Sigmoid colon (tissue), 7 donors: ENCODE data around the gene RFNG. TPM values are rescaled to one million over a fixed set of nuclear protein-coding genes. Genes with fewer than 3 reads are reported as not detected.
A peak's percentile ranks its signal among the peaks of the same experiment; 100 is the strongest.

Experiments
- DNase-seq: peaks from one replicate; pipeline ENCODE4 v3.0.0-alpha.2; 2019
- H3K27ac ChIP-seq, 4 donors: fragments of 200-600 bp; sonication (generic); one replicate each; pipeline ENCODE4 v1.5.1; 2016 to 2019; ENCODE audit warnings: mild to moderate bottlenecking in 1 of 4
- H3K27me3 ChIP-seq, 3 donors: fragments of 200-600 bp; sonication (generic); one replicate each; pipeline ENCODE4 v1.5.1; 2019; ENCODE audit warnings: mild to moderate bottlenecking in 1 of 3
- H3K36me3 ChIP-seq, 4 donors: fragments of 200-600 bp; sonication (generic); one replicate each; pipeline ENCODE4 v1.5.1; 2016 to 2019
- H3K4me1 ChIP-seq, 4 donors: fragments of 200-600 bp; sonication (generic); one replicate each; pipeline ENCODE4 v1.5.1; 2017 to 2019
- H3K4me3 ChIP-seq, 4 donors: fragments of 200-600 bp; sonication (generic); one replicate each; pipeline ENCODE4 v1.5.1; 2017 to 2019; ENCODE audit warnings: mild to moderate bottlenecking in 2 of 4, moderate library complexity in 1 of 4
- H3K9me3 ChIP-seq, 4 donors: fragments of 200-600 bp in 3 of 4; sonication (generic) in 3 of 4; one replicate each; pipeline versions ENCODE4 v1.5.1 to v1.6.1; 2013 to 2019
- CTCF ChIP-seq, 4 experiments: fragments of 450-650 bp in 3 of 4; fragments of 200-600 bp in 1 of 4; IDR thresholded peaks; one replicate each; pipeline ENCODE4 v1.5.1; 2016 to 2019; ENCODE audit warnings: antibody characterized with exemption in 4 of 4, mild to moderate bottlenecking in 3 of 4, moderate library complexity in 2 of 4
- EP300 ChIP-seq, 4 donors: sonication (generic); formaldehyde crosslinking; IDR thresholded peaks; one replicate each; pipeline ENCODE4 v1.6.1; 2017; ENCODE audit warnings: antibody characterized with exemption in 4 of 4
- POLR2A ChIP-seq, 2 donors: fragments of 450-650 bp; IDR thresholded peaks; one replicate each; pipeline ENCODE4 v1.6.1; 2016; ENCODE audit warnings: antibody characterized with exemption in 2 of 2, mild to moderate bottlenecking in 2 of 2, moderate library complexity in 2 of 2
- POLR2AphosphoS5 ChIP-seq, 4 donors: sonication (generic); formaldehyde crosslinking; IDR thresholded peaks; one replicate each; pipeline ENCODE4 v1.6.1; 2017; ENCODE audit warnings: antibody characterized with exemption in 4 of 4
- WGBS, 2 donors: extraction: QIAGEN DNeasy Blood & Tissue Kit; methylation state at CpG; one replicate each; pipeline ENCODE4 v1.1.7; 2013; 5-methylcytosine and 5-hydroxymethylcytosine counted together
- intact Hi-C: fragments of 100-400 bp; cut with DNase I; formaldehyde crosslinking; loops from one replicate; pipeline ENCODE4 v1.15.1; 2023
- polyA plus RNA-seq, 3 donors: library from polyadenylated mRNA; stranded (reverse); fragments of 200-250 nt; gene quantifications; one replicate each; pipeline ENCODE4 v1.2.3, GENCODE V29; 2013
- total RNA-seq, 4 donors: library from RNA; depleted of rRNA; stranded (reverse); fragments of >200 nt; gene quantifications; one replicate each; pipeline ENCODE4 v1.1.0, GENCODE V29; 2016
- donor health status: healthy with polysubstance abuse.
- donor health status: Bipolar disorder and iron deficiency.
- donor health status: healthy.

The RFNG gene
- total RNA-seq: 10 to 100 TPM; 31.7 to 37.4 (median 33.7) TPM
- polyA plus RNA-seq: 10 to 100 TPM; 13.6 to 38.6 (median 23.4) TPM

DNA sequence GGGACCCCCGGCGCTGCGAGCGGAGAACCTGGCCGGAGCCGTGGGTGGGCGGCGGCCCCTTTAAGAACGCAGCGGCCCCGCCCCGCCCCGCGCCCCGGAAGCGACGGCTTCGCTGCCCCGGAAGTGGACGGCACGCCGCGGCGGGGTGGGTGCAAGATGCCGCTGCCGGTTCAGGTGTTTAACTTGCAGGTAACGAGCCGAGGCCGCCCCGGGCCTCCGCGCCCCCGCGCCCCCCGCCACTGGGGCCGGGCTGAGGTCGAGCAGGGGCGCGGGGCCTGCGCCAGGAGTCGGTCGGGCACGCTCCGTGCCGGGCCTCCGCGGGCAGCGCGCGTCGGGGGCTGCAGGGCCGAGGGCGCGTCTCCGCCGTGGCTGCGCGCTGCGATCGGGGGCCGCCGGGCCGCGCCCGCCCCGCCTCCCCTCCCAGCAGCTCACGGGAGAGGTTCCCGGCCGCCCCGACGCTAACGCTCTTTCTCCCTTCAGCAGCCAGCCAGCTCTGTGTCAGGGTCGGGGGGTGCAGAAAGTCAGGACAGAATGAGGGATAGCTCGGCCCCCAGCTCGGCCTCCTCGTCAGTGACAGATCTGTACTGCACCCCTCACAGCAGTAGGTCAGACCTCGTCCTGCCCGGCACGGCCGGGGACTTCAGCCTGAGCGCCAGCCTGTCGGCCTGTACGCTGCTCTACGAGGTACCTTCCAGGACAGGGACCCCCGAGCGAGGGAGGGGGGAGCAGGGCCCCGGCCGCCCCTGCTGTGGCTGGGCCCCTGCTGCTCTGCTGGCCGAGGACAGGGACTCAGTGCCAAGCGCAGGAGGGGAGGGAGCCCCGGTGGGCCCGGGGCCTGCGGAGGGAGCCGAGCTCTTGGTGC is at the start of gene RFNG, which contains the start of gene GPS1:
Gene RFNG, minus strand, starts transcription at position 36 of the 862 bp plus-strand sequence. CDS start 45 bp downstream, outside the sequence.
Gene GPS1, plus strand, starts transcription at position 123 of the 862 bp plus-strand sequence. Its CDS starts 34 bp downstream, at position 157.
- Histone ChIP-seq H3K27ac (peak within 1 kb of the TSS; percentile 55 to 84 (median 72)), H3K9me3 (no peaks in the 10 kb centered on the region), H3K36me3 (peaks cover 24 to 72% (median 29%) of the 10 kb centered on the region in 4 donors), H3K27me3 (no peaks in the 10 kb centered on the region), H3K4me3 (peak within 1 kb of the TSS; percentile 61 to 90 (median 86)), H3K4me1 (peaks cover 0 to 38% (median 35%) of the 10 kb centered on the region in 4 donors)
- TF ChIP-seq EP300 (IDR thresholded peaks at IDR 0.05) (no peak), POLR2A (IDR thresholded peaks at IDR 0.05) (no peak), CTCF (IDR thresholded peaks at IDR 0.05) (no peak), POLR2AphosphoS5 (IDR thresholded peaks at IDR 0.05) (peak; percentile 22 to 83 (median 62))
- DNase-seq: peak; percentile 84
- intact Hi-C loops: no loop called here
- 1% methylated on average over 94 of the region's 94 CpGs for WGBS, 2 donors

DNA sequence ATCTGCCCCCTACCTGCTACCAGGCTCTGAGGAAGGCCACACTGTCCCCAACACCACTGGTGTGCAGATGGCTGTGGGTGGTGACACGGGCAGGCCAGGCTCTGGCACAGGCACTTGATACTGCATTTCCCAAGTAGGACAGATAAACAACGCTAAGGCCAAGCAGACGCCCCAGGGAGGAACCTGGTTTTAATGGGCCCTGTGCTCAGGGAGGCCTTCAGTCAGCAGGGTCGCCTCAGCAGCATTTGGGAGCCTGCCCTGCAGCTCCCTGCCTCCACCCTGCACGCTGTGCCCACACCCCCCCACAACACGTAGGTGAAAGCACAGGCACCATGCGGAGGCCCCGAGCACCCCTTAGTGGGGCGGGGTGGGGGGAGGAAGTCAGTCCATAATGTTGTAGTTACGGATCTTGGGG is 49.7 kb upstream of the RFNG start:
- Histone ChIP-seq H3K4me3 (no peak overlapping the region), H3K9me3 (no peaks in the 10 kb centered on the region), H3K27ac (peak overlapping the region in 3 of 4 donors; percentile 88 to 98 (median 91)), H3K27me3 (no peaks in the 10 kb centered on the region), H3K36me3 (no peaks in the 10 kb centered on the region), H3K4me1 (peaks cover 0 to 58% (median 54%) of the 10 kb centered on the region in 4 donors)
- DNase-seq: no peak
- 45 to 69% methylated on average over 10 of the region's 10 CpGs for WGBS, 2 donors
- no peak for TF ChIP-seq POLR2AphosphoS5 (IDR thresholded peaks at IDR 0.05)
- no peak for TF ChIP-seq CTCF (IDR thresholded peaks at IDR 0.05)
- no peak for TF ChIP-seq EP300 (IDR thresholded peaks at IDR 0.05)
- TF ChIP-seq POLR2A (IDR thresholded peaks at IDR 0.05): no peak
- intact Hi-C loops: loop anchor here (5.0 kb wide), 1 partner anchor 51 kb away; no protein-coding TSS in a partner anchor

- no peak for DNase-seq
- H3K36me3 ChIP-seq: peaks cover 0 to 4% (median 2%) of the 10 kb centered on the region in 4 donors
- H3K27me3 ChIP-seq: no peaks in the 10 kb centered on the region
- H3K4me3 ChIP-seq: no peak overlapping the region
- H3K9me3 ChIP-seq: no peaks in the 10 kb centered on the region
- H3K27ac ChIP-seq: peak overlapping the region; percentile 88 to 98 (median 94)
- intact Hi-C loops: loop anchor here (5.0 kb wide), 1 partner anchor 52 kb away; no protein-coding TSS in a partner anchor
- H3K4me1 ChIP-seq: peaks cover 0 to 64% (median 54%) of the 10 kb centered on the region in 4 donors
- 90 to 91% methylated on average over 35 of the region's 35 CpGs for WGBS, 2 donors
- TF ChIP-seq EP300 (IDR thresholded peaks at IDR 0.05) (no peak), POLR2A (IDR thresholded peaks at IDR 0.05) (no peak), POLR2AphosphoS5 (IDR thresholded peaks at IDR 0.05) (no peak), CTCF (IDR thresholded peaks at IDR 0.05) (no peak)
These were observed 49.1 kb upstream of the RFNG start for GRCh38 chr17:82100502-82101298.

DNA sequence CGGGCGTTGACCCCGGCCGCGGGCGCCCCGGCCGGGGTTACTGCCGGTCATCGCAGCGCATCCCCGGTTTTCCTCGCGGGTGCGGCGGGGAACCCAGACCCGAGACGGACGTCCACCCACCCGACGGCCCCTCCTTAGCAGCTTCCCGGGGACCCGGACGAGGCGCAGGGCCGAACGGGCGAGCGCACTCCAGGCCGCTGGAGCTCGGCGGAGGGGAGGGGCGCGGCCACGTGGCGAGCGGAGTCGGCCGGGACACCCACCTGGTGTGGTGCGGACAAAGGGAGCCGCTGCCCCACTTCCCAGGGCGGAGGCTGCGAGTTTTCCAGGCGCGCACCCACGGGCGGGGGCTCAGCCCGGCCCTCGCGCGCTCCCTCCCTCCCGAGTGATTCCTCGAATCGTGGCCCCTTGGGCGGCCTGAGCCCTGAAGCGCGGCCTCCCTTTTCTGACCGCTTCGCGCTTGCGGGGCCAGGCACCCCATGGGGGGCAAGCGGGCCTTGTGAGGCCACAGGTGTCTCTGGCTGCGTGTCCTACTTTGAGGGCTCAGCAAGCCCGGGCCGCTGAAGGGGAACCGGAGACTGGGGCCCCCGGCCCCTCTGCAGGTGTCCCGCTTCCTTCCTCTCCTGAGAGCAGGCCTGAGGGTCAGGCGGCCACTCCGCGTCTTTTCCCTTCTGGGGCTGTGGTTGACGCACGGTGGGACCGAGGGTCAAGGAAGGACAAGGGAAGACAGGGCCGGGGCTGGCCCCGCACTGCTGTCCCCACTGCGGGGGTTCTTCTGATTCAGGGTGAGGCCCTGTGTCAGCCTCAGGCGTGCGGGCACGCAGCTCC is 47.5 kb upstream of the RFNG start:
- WGBS, 2 donors: 10 to 14% methylated on average over 80 of the region's 80 CpGs
- no peaks in the 10 kb centered on the region for H3K9me3 ChIP-seq
- peaks cover 10 to 20% (median 13%) of the 10 kb centered on the region in 4 donors for H3K36me3 ChIP-seq
- no peak for DNase-seq
- H3K4me1 ChIP-seq: peaks cover 0 to 58% (median 47%) of the 10 kb centered on the region in 4 donors
- no peaks in the 10 kb centered on the region for H3K27me3 ChIP-seq
- TF ChIP-seq EP300 (IDR thresholded peaks at IDR 0.05): no peak
- TF ChIP-seq CTCF (IDR thresholded peaks at IDR 0.05): no peak
- TF ChIP-seq POLR2AphosphoS5 (IDR thresholded peaks at IDR 0.05): peak in 1 of 4 donors; percentile 34
- intact Hi-C loops: loop anchor here (2.0 to 5.0 kb wide), 3 partner anchors 34 to 227 kb away; partner anchors contain the start of genes ARHGDIA, DCXR and DUS1L
- peak overlapping the region; percentile 88 to 98 (median 94) for H3K27ac ChIP-seq
- H3K4me3 ChIP-seq: peak overlapping the region; percentile 47 to 94 (median 63)
